GM13976 (cell line): ENCODE data around the gene CDK4.
A peak's percentile ranks its signal among the peaks of the same experiment; 100 is the strongest.

Experiments
- DNase-seq: peaks from one replicate; pipeline ENCODE4 v3.0.0; 2012; ENCODE audit warnings: low spot score
- CTCF ChIP-seq: IDR thresholded peaks from 2 replicates; pipeline ENCODE4 v1.5.1; 2012; ENCODE audit warnings: borderline replicate concordance, mild to moderate bottlenecking; ENCODE audit not compliant: insufficient read depth; ENCODE audit errors: extremely low read depth, missing control alignments, control extremely low read depth
- in situ Hi-C: fragments of 300-500 bp; cut with MboI; formaldehyde crosslinking; loops from one replicate; pipeline ENCODE4 v1.12.0; 2022; ENCODE audit warnings: low sequenced_read_pairs, mixed read lengths, inconsistent platforms; ENCODE audit not compliant: unreplicated experiment

Gene CDK4

GRCh38 chr12:57756406-57757341 lies 4.6 kb upstream of the CDK4 start:
- peak; percentile 93 for TF ChIP-seq CTCF
- in situ Hi-C loops: no loop called here
- peak; percentile 84 for DNase-seq

- in situ Hi-C loops: no loop called here
- DNase-seq: peak; percentile 61
These were observed 3.6 kb upstream of the CDK4 start for GRCh38 chr12:57755454-57756372.

GRCh38 chr12:57755194-57755453 lies 3.0 kb upstream of the CDK4 start:
- DNase-seq: no peak
- no peak for TF ChIP-seq CTCF
- in situ Hi-C loops: no loop called here

More at GRCh38 chr12:57755454-57756372, 3.6 kb upstream of the CDK4 start:
- no peak for TF ChIP-seq CTCF

GRCh38 chr12:57754411-57755193 lies 2.5 kb upstream of the CDK4 start, which contains the start of gene MARCHF9:
Gene MARCHF9 (plus strand): TSS chr12:57755103. CDS start chr12:57755529, 426 bp downstream.
- peak; percentile 88 for DNase-seq
- TF ChIP-seq CTCF: no peak
- in situ Hi-C loops: no loop called here

- TF ChIP-seq CTCF: no peak
- no peak for DNase-seq
- in situ Hi-C loops: no loop called here
These were observed 1.7 kb upstream of the CDK4 start for GRCh38 chr12:57753756-57754337.

GRCh38 chr12:57752668-57753000 lies 524 bp upstream of the CDK4 start:
- no peak for DNase-seq
- in situ Hi-C loops: no loop called here
- TF ChIP-seq CTCF: no peak
